ENCODE results near the gene MUC5AC. TPM values are rescaled to one million over a fixed set of nuclear protein-coding genes. Genes with fewer than 3 reads are reported as not detected.

Gene MUC5AC
- total RNA-seq, 2 experiments from 2014 or later: not detected

DNA sequence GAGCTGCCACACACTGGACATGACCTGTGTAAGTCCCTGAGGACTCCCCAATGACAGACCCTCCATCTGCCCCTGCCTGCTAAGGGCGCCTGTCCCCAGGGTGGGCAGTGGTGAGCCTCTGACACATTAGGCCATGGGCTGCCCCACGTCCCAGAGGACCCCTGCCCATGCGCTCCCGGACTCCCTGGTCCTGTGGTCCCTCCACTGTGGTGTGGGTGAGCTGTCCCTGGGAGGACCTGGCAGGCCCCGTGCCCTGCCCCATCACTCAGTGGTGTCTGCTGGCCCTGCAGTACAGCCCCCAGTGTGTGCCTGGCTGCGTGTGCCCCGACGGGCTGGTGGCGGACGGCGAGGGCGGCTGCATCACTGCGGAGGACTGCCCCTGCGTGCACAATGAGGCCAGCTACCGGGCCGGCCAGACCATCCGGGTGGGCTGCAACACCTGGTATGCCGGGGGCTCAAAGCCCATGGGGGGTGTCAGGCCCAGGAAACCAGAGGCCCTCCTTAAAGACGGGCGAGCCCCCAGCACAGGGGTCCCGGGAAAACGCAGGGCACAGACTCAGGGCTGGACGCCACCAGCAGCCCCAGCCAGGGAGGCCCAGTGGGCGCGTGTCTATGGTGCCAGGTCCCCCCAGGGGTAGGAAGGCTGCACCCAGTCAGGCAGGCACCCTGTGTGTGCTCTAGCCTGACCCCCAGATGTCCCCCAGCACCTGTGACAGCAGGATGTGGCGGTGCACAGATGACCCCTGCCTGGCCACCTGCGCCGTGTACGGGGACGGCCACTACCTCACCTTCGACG lies 18.7 kb downstream of the MUC5AC start:
- Histone ChIP-seq H3K27ac (ENCODE audit: low read depth, low read length, poor library complexity, severe bottlenecking) (no peak overlapping the region), H3K9me3 (ENCODE audit: low read length) (no peaks in the 10 kb centered on the region), H3K36me3 (ENCODE audit: insufficient read depth, low read length) (no peaks in the 10 kb centered on the region), H4K20me1 (ENCODE audit: insufficient read depth, low read length) (no peaks in the 10 kb centered on the region), H3K4me1 (ENCODE audit: insufficient read depth, low read length, poor library complexity, severe bottlenecking) (no peaks in the 10 kb centered on the region), H3K4me2 (ENCODE audit: low read length) (no peak overlapping the region), H3K79me2 (ENCODE audit: insufficient read depth, low read depth, low read length) (no peaks in the 10 kb centered on the region), H3K9me2 (ENCODE audit: insufficient read depth, low read length) (no peaks in the 10 kb centered on the region), H3K4me3 (ENCODE audit: low read depth, low read length, poor library complexity, severe bottlenecking) (no peak overlapping the region), H2AFZ (ENCODE audit: low read length) (no peak overlapping the region)
- TF ChIP-seq EZH2phosphoT487 (IDR thresholded peaks at IDR 0.05; ENCODE audit: borderline replicate concordance, low read depth, low read length): no peak
- TF ChIP-seq, protein P1, sequence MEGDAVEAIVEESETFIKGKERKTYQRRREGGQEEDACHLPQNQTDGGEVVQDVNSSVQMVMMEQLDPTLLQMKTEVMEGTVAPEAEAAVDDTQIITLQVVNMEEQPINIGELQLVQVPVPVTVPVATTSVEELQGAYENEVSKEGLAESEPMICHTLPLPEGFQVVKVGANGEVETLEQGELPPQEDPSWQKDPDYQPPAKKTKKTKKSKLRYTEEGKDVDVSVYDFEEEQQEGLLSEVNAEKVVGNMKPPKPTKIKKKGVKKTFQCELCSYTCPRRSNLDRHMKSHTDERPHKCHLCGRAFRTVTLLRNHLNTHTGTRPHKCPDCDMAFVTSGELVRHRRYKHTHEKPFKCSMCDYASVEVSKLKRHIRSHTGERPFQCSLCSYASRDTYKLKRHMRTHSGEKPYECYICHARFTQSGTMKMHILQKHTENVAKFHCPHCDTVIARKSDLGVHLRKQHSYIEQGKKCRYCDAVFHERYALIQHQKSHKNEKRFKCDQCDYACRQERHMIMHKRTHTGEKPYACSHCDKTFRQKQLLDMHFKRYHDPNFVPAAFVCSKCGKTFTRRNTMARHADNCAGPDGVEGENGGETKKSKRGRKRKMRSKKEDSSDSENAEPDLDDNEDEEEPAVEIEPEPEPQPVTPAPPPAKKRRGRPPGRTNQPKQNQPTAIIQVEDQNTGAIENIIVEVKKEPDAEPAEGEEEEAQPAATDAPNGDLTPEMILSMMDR (conservative IDR thresholded peaks at IDR 0.05; ENCODE audit: low read length): no peak
- CTCF ChIA-PET (ENCODE audit: unreplicated experiment): no interaction called here
- POLR2A ChIA-PET: no interaction called here
- no TSS peak for BruUV-seq (replicated peaks)
- intact Hi-C loops (cut with micrococcal nuclease; ENCODE audit: unreplicated experiment): no loop called here
- no peak for DNase-seq (ENCODE audit: low spot score)

DNA sequence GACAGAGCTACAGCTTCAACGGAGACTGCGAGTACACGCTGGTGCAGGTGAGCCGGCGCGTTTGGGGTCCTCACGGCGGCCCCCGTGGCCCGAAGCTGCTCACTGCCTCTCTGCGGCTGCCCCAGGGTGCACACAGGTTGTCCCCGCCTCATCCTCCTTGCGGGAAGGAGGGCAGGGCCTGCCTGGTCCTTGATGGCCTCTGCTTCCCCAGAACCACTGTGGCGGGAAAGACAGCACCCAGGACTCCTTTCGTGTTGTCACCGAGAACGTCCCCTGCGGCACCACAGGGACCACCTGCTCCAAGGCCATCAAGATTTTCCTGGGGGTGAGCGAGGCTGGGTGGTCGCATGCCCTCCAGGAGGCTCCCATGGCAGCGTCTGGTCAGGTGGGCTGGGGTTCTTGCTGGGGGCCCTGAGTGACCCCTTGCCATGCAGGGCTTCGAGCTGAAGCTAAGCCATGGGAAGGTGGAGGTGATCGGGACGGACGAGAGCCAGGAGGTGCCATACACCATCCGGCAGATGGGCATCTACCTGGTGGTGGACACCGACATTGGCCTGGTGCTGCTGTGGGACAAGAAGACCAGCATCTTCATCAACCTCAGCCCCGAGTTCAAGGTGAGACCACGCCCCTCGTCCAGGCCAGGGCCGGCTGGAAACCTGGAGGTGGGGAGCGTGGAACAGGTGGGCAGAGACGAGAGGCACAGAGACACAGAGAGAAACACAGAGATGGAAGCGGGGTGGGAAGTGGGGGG lies 19.4 kb downstream of the MUC5AC start:
- H3K79me2 ChIP-seq (ENCODE audit: insufficient read depth, low read depth, low read length): no peaks in the 10 kb centered on the region
- H3K9me3 ChIP-seq (ENCODE audit: low read length): no peaks in the 10 kb centered on the region
- H3K36me3 ChIP-seq (ENCODE audit: insufficient read depth, low read length): no peaks in the 10 kb centered on the region
- no peak overlapping the region for H3K4me3 ChIP-seq (ENCODE audit: low read depth, low read length, poor library complexity, severe bottlenecking)
- no peak for DNase-seq (ENCODE audit: low spot score)
- H3K4me1 ChIP-seq (ENCODE audit: insufficient read depth, low read length, poor library complexity, severe bottlenecking): no peaks in the 10 kb centered on the region
- H3K4me2 ChIP-seq (ENCODE audit: low read length): no peak overlapping the region
- ChIA-PET CTCF (ENCODE audit: unreplicated experiment) (no interaction called here), POLR2A (no interaction called here)
- no peak for TF ChIP-seq EZH2phosphoT487 (IDR thresholded peaks at IDR 0.05; ENCODE audit: borderline replicate concordance, low read depth, low read length)
- TF ChIP-seq, protein P1 (conservative IDR thresholded peaks at IDR 0.05; ENCODE audit: low read length): no peak
- H4K20me1 ChIP-seq (ENCODE audit: insufficient read depth, low read length): no peaks in the 10 kb centered on the region
- intact Hi-C loops (cut with micrococcal nuclease; ENCODE audit: unreplicated experiment): no loop called here
- no peak overlapping the region for H2AFZ ChIP-seq (ENCODE audit: low read length)
- BruUV-seq (replicated peaks): no TSS peak
- H3K27ac ChIP-seq (ENCODE audit: low read depth, low read length, poor library complexity, severe bottlenecking): no peak overlapping the region
- no peaks in the 10 kb centered on the region for H3K9me2 ChIP-seq (ENCODE audit: insufficient read depth, low read length)

DNA sequence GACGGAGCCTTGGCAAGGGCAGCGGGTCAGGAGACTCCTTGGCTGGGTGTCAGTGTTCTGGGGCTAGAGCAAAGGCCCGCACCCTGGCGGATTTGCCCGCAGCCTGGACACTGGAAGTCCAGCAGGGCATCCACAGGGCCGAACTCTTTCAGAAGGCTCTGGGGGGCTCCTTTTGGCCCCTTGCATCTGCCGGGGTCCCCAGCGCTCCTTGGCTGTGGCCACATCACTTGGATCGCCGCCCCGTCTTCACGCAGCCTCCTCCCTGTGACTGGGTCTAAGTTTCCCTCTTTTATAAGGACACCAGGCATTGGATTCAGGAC lies 20.0 kb downstream of the MUC5AC start:
- no peak for DNase-seq (ENCODE audit: low spot score)
- Histone ChIP-seq H3K4me1 (ENCODE audit: insufficient read depth, low read length, poor library complexity, severe bottlenecking) (no peaks in the 10 kb centered on the region), H4K20me1 (ENCODE audit: insufficient read depth, low read length) (no peaks in the 10 kb centered on the region), H3K9me2 (ENCODE audit: insufficient read depth, low read length) (no peaks in the 10 kb centered on the region), H3K27ac (ENCODE audit: low read depth, low read length, poor library complexity, severe bottlenecking) (no peak overlapping the region), H2AFZ (ENCODE audit: low read length) (no peak overlapping the region), H3K4me2 (ENCODE audit: low read length) (no peak overlapping the region), H3K4me3 (ENCODE audit: low read depth, low read length, poor library complexity, severe bottlenecking) (no peak overlapping the region), H3K9me3 (ENCODE audit: low read length) (no peaks in the 10 kb centered on the region), H3K79me2 (ENCODE audit: insufficient read depth, low read depth, low read length) (no peaks in the 10 kb centered on the region), H3K36me3 (ENCODE audit: insufficient read depth, low read length) (no peaks in the 10 kb centered on the region)
- ChIA-PET CTCF (ENCODE audit: unreplicated experiment) (no interaction called here), POLR2A (no interaction called here)
- intact Hi-C loops (cut with micrococcal nuclease; ENCODE audit: unreplicated experiment): no loop called here
- TF ChIP-seq, protein P1 (conservative IDR thresholded peaks at IDR 0.05; ENCODE audit: low read length): no peak
- no peak for TF ChIP-seq EZH2phosphoT487 (IDR thresholded peaks at IDR 0.05; ENCODE audit: borderline replicate concordance, low read depth, low read length)
- no TSS peak for BruUV-seq (replicated peaks)

Measured in OCI-LY7 (cell line).